ENCODE results near the gene EFNB2.

EFNB2 gene

DNA sequence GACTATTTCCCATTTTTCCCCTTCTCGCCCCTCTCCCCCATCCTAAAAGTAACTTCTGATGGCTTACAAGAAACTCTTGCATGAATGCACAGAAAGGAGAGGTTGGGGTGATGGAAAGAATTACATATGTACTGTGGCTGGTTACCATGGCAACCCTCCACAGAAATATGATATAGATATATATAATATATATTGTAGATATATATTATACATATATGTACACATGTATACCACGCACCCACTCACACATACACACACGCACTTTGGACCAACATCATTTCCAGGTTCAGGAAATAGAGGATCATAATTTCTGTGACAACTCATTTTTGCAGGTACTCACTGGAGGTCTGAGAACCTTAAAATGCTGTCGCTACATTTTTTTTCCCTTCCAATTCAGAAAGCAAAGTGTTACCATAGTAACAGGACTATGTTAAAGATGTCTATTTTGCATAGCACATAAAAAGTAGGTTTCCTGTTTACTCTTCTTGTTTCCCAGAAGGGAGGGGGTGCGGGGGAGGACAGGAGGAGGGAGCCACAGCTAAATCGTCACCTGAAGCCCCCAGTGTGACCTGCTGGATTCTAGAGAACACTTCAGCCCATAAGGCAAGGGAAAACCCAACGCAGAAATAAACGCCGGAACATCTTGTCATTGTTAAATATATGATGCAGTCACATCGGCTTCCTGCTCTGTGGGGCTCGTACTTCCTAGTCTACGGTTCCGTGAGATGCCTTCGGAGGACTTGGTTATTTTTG, 44.7 kb downstream of the EFNB2 start (continued):
- TF ChIP-seq ZNF571 (tag by site-specific recombination; IDR thresholded peaks at IDR 0.05) = no peak

DNA sequence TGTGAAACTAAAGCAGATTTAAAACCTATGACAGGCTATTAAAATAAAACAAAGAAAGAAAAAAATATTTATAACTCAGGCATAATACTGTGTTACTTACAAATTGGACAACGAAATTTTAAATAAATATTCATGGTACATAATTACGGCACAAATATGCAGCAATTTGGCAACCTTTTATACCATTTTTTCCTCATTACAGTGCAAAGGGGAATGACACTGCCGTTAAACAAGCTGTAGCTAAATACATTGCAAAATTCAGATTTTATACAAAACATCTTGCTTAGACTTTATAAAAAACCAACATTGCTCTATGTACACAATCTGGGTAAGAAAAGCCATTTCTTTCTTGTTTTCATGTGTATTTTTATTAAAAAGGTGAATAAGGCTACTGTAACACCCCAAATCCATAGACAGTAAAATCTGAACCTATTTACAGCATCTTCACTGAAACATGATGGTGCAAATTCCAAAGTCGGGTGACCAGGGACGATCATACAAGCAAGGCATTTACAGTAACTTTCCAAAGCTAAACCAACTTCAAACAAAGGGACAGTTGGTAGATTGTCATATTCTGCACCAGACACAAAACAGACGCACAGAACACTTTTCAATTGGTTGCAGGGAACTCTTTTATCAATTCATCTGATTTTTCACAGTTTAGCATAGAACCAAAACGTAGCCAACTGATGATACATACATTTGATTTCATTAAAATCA, 45.5 kb downstream of the EFNB2 start:
- no peak overlapping the region for H3K4me3 ChIP-seq (ENCODE audit: low read depth, low read length)
- H3K27ac ChIP-seq (ENCODE audit: extremely low read depth, low read depth, low read length) = no peak overlapping the region
- H3K4me1 ChIP-seq (ENCODE audit: control insufficient read depth, insufficient read depth, low read length) = no peaks in the 10 kb centered on the region
- H3K9me3 ChIP-seq (ENCODE audit: control insufficient read depth, insufficient read depth, low read depth, low read length) = no peaks in the 10 kb centered on the region
- POLR2A ChIA-PET = no interaction called here
- CTCF ChIA-PET = no interaction called here
- TF ChIP-seq HOXC10 (CRISPR knock-in tag; IDR thresholded peaks at IDR 0.05) (no peak), ZNF114 (tag by site-specific recombination; IDR thresholded peaks at IDR 0.05) (no peak), ZNF146 (tag by site-specific recombination; IDR thresholded peaks at IDR 0.05) (no peak), ZNF548 (tag by site-specific recombination; IDR thresholded peaks at IDR 0.05) (no peak), SCRT1 (tag by site-specific recombination; IDR thresholded peaks at IDR 0.05; ENCODE audit: borderline replicate concordance) (no peak), ZNF658 (tag by site-specific recombination; IDR thresholded peaks at IDR 0.05) (no peak), ZNF510 (tag by site-specific recombination; IDR thresholded peaks at IDR 0.05; ENCODE audit: insufficient replicate concordance) (no peak), YY2 (tag by site-specific recombination; IDR thresholded peaks at IDR 0.05) (no peak), ZNF600 (tag by site-specific recombination; IDR thresholded peaks at IDR 0.05) (no peak), ZNF596 (tag by site-specific recombination; IDR thresholded peaks at IDR 0.05) (no peak), ZNF514 (tag by site-specific recombination; IDR thresholded peaks at IDR 0.05) (no peak), ZNF621 (tag by site-specific recombination; IDR thresholded peaks at IDR 0.05) (no peak), ZNF529 (tag by site-specific recombination; IDR thresholded peaks at IDR 0.05; ENCODE audit: insufficient replicate concordance) (no peak), ZNF677 (tag by site-specific recombination; IDR thresholded peaks at IDR 0.05) (no peak), ZSCAN30 (tag by site-specific recombination; IDR thresholded peaks at IDR 0.05) (no peak), ZNF112 (tag by site-specific recombination; IDR thresholded peaks at IDR 0.05) (no peak)
- TF ChIP-seq, protein P1, sequence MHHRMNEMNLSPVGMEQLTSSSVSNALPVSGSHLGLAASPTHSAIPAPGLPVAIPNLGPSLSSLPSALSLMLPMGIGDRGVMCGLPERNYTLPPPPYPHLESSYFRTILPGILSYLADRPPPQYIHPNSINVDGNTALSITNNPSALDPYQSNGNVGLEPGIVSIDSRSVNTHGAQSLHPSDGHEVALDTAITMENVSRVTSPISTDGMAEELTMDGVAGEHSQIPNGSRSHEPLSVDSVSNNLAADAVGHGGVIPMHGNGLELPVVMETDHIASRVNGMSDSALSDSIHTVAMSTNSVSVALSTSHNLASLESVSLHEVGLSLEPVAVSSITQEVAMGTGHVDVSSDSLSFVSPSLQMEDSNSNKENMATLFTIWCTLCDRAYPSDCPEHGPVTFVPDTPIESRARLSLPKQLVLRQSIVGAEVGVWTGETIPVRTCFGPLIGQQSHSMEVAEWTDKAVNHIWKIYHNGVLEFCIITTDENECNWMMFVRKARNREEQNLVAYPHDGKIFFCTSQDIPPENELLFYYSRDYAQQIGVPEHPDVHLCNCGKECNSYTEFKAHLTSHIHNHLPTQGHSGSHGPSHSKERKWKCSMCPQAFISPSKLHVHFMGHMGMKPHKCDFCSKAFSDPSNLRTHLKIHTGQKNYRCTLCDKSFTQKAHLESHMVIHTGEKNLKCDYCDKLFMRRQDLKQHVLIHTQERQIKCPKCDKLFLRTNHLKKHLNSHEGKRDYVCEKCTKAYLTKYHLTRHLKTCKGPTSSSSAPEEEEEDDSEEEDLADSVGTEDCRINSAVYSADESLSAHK (tag by site-specific recombination; IDR thresholded peaks at IDR 0.05) = no peak
- TF ChIP-seq, protein P2, sequence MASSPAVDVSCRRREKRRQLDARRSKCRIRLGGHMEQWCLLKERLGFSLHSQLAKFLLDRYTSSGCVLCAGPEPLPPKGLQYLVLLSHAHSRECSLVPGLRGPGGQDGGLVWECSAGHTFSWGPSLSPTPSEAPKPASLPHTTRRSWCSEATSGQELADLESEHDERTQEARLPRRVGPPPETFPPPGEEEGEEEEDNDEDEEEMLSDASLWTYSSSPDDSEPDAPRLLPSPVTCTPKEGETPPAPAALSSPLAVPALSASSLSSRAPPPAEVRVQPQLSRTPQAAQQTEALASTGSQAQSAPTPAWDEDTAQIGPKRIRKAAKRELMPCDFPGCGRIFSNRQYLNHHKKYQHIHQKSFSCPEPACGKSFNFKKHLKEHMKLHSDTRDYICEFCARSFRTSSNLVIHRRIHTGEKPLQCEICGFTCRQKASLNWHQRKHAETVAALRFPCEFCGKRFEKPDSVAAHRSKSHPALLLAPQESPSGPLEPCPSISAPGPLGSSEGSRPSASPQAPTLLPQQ (tag by site-specific recombination; IDR thresholded peaks at IDR 0.05) = no peak
- TF ChIP-seq, protein P3, sequence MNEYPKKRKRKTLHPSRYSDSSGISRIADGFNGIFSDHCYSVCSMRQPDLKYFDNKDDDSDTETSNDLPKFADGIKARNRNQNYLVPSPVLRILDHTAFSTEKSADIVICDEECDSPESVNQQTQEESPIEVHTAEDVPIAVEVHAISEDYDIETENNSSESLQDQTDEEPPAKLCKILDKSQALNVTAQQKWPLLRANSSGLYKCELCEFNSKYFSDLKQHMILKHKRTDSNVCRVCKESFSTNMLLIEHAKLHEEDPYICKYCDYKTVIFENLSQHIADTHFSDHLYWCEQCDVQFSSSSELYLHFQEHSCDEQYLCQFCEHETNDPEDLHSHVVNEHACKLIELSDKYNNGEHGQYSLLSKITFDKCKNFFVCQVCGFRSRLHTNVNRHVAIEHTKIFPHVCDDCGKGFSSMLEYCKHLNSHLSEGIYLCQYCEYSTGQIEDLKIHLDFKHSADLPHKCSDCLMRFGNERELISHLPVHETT (tag by site-specific recombination; IDR thresholded peaks at IDR 0.05) = no peak
- TF ChIP-seq, protein P4, sequence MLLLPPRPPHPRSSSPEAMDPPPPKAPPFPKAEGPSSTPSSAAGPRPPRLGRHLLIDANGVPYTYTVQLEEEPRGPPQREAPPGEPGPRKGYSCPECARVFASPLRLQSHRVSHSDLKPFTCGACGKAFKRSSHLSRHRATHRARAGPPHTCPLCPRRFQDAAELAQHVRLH (tag by site-specific recombination; IDR thresholded peaks at IDR 0.05) = no peak
- H3K36me3 ChIP-seq (ENCODE audit: control insufficient read depth in 2 of 2, insufficient read depth in 1 of 2, low read length in 2 of 2) = peaks cover 10 to 51% of the 10 kb centered on the region in 2 experiments; a peak in 2 of 3 replicates
